Keratinocyte (primary cell): ENCODE results near the gene MLXIP. TPM values are rescaled to one million over a fixed set of nuclear protein-coding genes. Genes with fewer than 3 reads are reported as not detected.

Experiments
- DNase-seq: peaks from one replicate; pipeline ENCODE4 v3.0.0-alpha.2; 2011; ENCODE audit warnings: low read depth, missing footprints, low spot score
- FAIRE-seq: peaks from 2 replicates; lab custom pipeline; 2011; peaks lifted over from hg19 to GRCh38; lab: Jason Lieb, UNC
- H2AFZ ChIP-seq: 2 replicates; pipeline ENCODE4 v1.6.0; 2012; ENCODE audit warnings: low read length, control low read depth, inconsistent platforms; ENCODE audit not compliant: control insufficient read depth
- H3K27ac ChIP-seq: 2 replicates; pipeline ENCODE4 v1.5.1; 2011; ENCODE audit warnings: low read length; ENCODE audit not compliant: control insufficient read depth, insufficient read depth
- H3K27me3 ChIP-seq: 3 replicates; pipeline ENCODE4 v1.6.0; 2011; ENCODE audit warnings: low read length; ENCODE audit not compliant: control insufficient read depth, insufficient read depth; ENCODE audit errors: extremely low read depth
- H3K36me3 ChIP-seq, 2 experiments: 2 replicates in 1 of 2; 3 replicates in 1 of 2; pipeline ENCODE4 v1.5.1; 2011; ENCODE audit warnings: low read length in 2 of 2, mild to moderate bottlenecking in 1 of 2; ENCODE audit not compliant: control insufficient read depth in 2 of 2, insufficient read depth in 2 of 2; ENCODE audit errors: extremely low read depth in 1 of 2
- H3K4me1 ChIP-seq: 3 replicates; pipeline ENCODE4 v1.5.1; 2011; ENCODE audit warnings: low read length; ENCODE audit not compliant: control insufficient read depth, insufficient read depth; ENCODE audit errors: extremely low read depth
- H3K4me2 ChIP-seq: 3 replicates; pipeline ENCODE4 v1.6.0; 2011; ENCODE audit warnings: low read depth, low read length; ENCODE audit not compliant: control insufficient read depth, insufficient read depth; ENCODE audit errors: extremely low read depth
- H3K4me3 ChIP-seq, 3 experiments: fragments of 200-600 bp in 1 of 3; sonication (generic) in 1 of 3; 2 replicates in 2 of 3; 3 replicates in 1 of 3; pipeline ENCODE4 v1.5.1; 2011 to 2016; ENCODE audit warnings: low read length in 3 of 3, mild to moderate bottlenecking in 3 of 3, control low read depth in 2 of 3, inconsistent platforms in 1 of 3, low read depth in 1 of 3, mixed read lengths in 1 of 3, mixed run types in 1 of 3, moderate library complexity in 1 of 3; ENCODE audit not compliant: control insufficient read depth in 2 of 3, insufficient read depth in 2 of 3; ENCODE audit errors: extremely low read depth in 1 of 3
- H3K79me2 ChIP-seq: 2 replicates; pipeline ENCODE4 v1.6.0; 2012; ENCODE audit warnings: low read length; ENCODE audit not compliant: control insufficient read depth, insufficient read depth
- H3K9ac ChIP-seq: 3 replicates; pipeline ENCODE4 v1.6.0; 2011; ENCODE audit warnings: low read length; ENCODE audit not compliant: control insufficient read depth, insufficient read depth; ENCODE audit errors: extremely low read depth
- H3K9me1 ChIP-seq: 3 replicates; pipeline ENCODE4 v1.6.0; 2011; ENCODE audit warnings: low read length; ENCODE audit not compliant: control insufficient read depth, insufficient read depth; ENCODE audit errors: extremely low read depth
- H3K9me3 ChIP-seq: 2 replicates; pipeline ENCODE4 v1.5.1; 2012; ENCODE audit warnings: low read depth, low read length; ENCODE audit not compliant: control insufficient read depth
- H4K20me1 ChIP-seq: 3 replicates; pipeline ENCODE4 v1.6.0; 2011; ENCODE audit warnings: low read length; ENCODE audit not compliant: control insufficient read depth, insufficient read depth; ENCODE audit errors: extremely low read depth
- CTCF ChIP-seq, 3 experiments: IDR thresholded peaks in 1 of 3; conservative IDR thresholded peaks in 1 of 3; optimal IDR thresholded peaks in 1 of 3; 2 replicates in 2 of 3; 3 replicates in 1 of 3; pipeline versions ENCODE3 to v1.5.1; 2011; ENCODE audit warnings: low read length in 3 of 3, mild to moderate bottlenecking in 3 of 3, moderate library complexity in 2 of 3, control low read depth in 1 of 3, inconsistent platforms in 1 of 3; ENCODE audit not compliant: insufficient read depth in 2 of 3; ENCODE audit errors: extremely low read depth in 1 of 3
- EZH2 ChIP-seq: IDR thresholded peaks from one replicate; pipeline ENCODE4 v1.6.1; 2012; ENCODE audit warnings: inconsistent platforms, mild to moderate bottlenecking, low read length, moderate library complexity
- dilution Hi-C: fragments of 300-500 bp; cut with MboI; formaldehyde crosslinking; loops from one replicate; pipeline ENCODE4 v1.7.0; 2020; ENCODE audit warnings: low sequenced_read_pairs; ENCODE audit not compliant: extremely low pct_ligation_motif_present
- polyA plus RNA-seq, 5 experiments: library from polyadenylated mRNA; depleted of rRNA in 3 of 5; stranded (reverse) in 3 of 5; stranded (forward) in 1 of 5; unstranded in 1 of 5; fragments of >200 nt; gene quantifications; 1 replicate in 1 of 5; 2 replicates in 3 of 5; 3 replicates in 1 of 5; pipeline versions ENCODE4 v1.2.1 to v1.2.3, GENCODE V29; 2011 to 2012; ENCODE audit warnings: missing spikeins in 2 of 5, low read depth in 1 of 5, low replicate concordance in 1 of 5

Gene MLXIP
- polyA plus RNA-seq, 1 donor (not counting 4 experiments of a cell fraction or from before 2014, with no cell fraction given): 5.5 TPM

GRCh38 chr12:122139941-122140340 lies 61.4 kb downstream of the MLXIP start:
- H3K36me3 ChIP-seq: peaks cover 26 to 43% of the 10 kb centered on the region in 2 experiments
- no peaks in the 10 kb centered on the region for H3K9me3 ChIP-seq
- TF ChIP-seq EZH2 (no peak), CTCF (optimal IDR thresholded peaks at IDR 0.05 in 1 of 3, IDR thresholded peaks at IDR 0.05 in 1 of 3, conservative IDR thresholded peaks at IDR 0.05 in 1 of 3; ENCODE audit: extremely low read depth in 1 of 3, insufficient read depth in 2 of 3, low read length in 3 of 3) (no peak)
- peaks cover 11% of the 10 kb centered on the region for H3K4me1 ChIP-seq
- H3K4me2 ChIP-seq: no peak overlapping the region
- H3K27me3 ChIP-seq: no peaks in the 10 kb centered on the region
- H3K79me2 ChIP-seq: no peaks in the 10 kb centered on the region
- FAIRE-seq (no peak), DNase-seq (no peak)
- dilution Hi-C loops: no loop called here
- no peak overlapping the region for H3K27ac ChIP-seq
- no peaks in the 10 kb centered on the region for H3K9me1 ChIP-seq
- H4K20me1 ChIP-seq: no peaks in the 10 kb centered on the region
- H2AFZ ChIP-seq: no peak overlapping the region
- H3K9ac ChIP-seq: no peak overlapping the region
- no peak overlapping the region for H3K4me3 ChIP-seq

GRCh38 chr12:122140467-122141257 lies 62.1 kb downstream of the MLXIP start:
- dilution Hi-C loops: no loop called here
- Histone ChIP-seq H3K36me3 (peaks cover 26 to 36% of the 10 kb centered on the region in 2 experiments), H3K9me3 (no peaks in the 10 kb centered on the region), H3K4me1 (peaks cover 11% of the 10 kb centered on the region), H3K4me3 (no peak overlapping the region), H2AFZ (no peak overlapping the region), H4K20me1 (no peaks in the 10 kb centered on the region), H3K9ac (no peak overlapping the region), H3K4me2 (no peak overlapping the region), H3K27ac (no peak overlapping the region), H3K79me2 (no peaks in the 10 kb centered on the region), H3K9me1 (no peaks in the 10 kb centered on the region), H3K27me3 (no peaks in the 10 kb centered on the region)
- FAIRE-seq (no peak), DNase-seq (no peak)
- TF ChIP-seq EZH2 (no peak), CTCF (optimal IDR thresholded peaks at IDR 0.05 in 1 of 3, IDR thresholded peaks at IDR 0.05 in 1 of 3, conservative IDR thresholded peaks at IDR 0.05 in 1 of 3; ENCODE audit: extremely low read depth in 1 of 3, insufficient read depth in 2 of 3, low read length in 3 of 3) (no peak)
